Right ventricle myocardium superior (tissue), 1 donor: ENCODE results near the gene GSTO1. TPM values are rescaled to one million over a fixed set of nuclear protein-coding genes. Genes with fewer than 3 reads are reported as not detected.
"Not testable (repeated sequence)": the region's sequence is repeated elsewhere in the genome, so short reads cannot be mapped to it uniquely, and the experiment has no call there.

Experiments used
- ATAC-seq: fragments of 200-7000 bp; cut with Tn5 transposase; one replicate; pipeline ENCODE4 v1.9.1; 2020; ENCODE audit warnings: mild to moderate bottlenecking; ENCODE audit not compliant: poor library complexity
- DNase-seq: peaks from one replicate; pipeline ENCODE4 v3.0.0-alpha.2; 2020
- intact Hi-C: fragments of 100-400 bp; cut with DNase I; formaldehyde crosslinking; loops from one replicate; pipeline ENCODE4 v1.11.2; 2022
- long read RNA-seq: library from polyadenylated mRNA; unstranded; transcript quantifications from one replicate; pipeline ENCODE4 v2.0.0, GENCODE V29; 2021
- total RNA-seq: library from RNA; stranded (reverse); fragmentation: NEBNext Ultra II Directional; extraction: Animal tissue kit (Norgen Biotek cat#: 25700); gene quantifications from one replicate; pipeline ENCODE4 v1.2.1, GENCODE V29; 2021
- donor health status: DM: no; HTN: yes; CAD: no; lungs with severe emphysema.

The GSTO1 gene
- 173 TPM for total RNA-seq
- long read RNA-seq, transcript GSTO1-202 (6 exons, 972 nt), result major isoform, 88 of 107 reads
- long read RNA-seq, transcript GSTO1-204 (5 exons, 829 nt), result minor isoform, 11 of 107 reads
- long read RNA-seq, partial matches to known transcripts, result 3 of 107 reads
- long read RNA-seq, other reads (novel, unspliced or antisense), result 5 of 107 reads

GRCh38 chr10:104254493-104255310 lies at the start of gene GSTO1:
TSS of gene GSTO1 (plus strand) at chr10:104254892. CDS start at chr10:104254929, 37 bp downstream.
- intact Hi-C loops, result no loop called here
- ATAC-seq (peak; percentile 93), DNase-seq (peak; percentile 92)

- intact Hi-C loops, result loop anchor here (5.0 kb wide), 2 partner anchors 161 to 321 kb away; no protein-coding TSS in a partner anchor
- ATAC-seq (no peak), DNase-seq (no peak)
Observed at GRCh38 chr10:104208730-104209129, 46.0 kb upstream of the GSTO1 start.

GRCh38 chr10:104209575-104210198 lies 45.0 kb upstream of the GSTO1 start:
- no peak for DNase-seq
- peak; percentile 64 for ATAC-seq
- intact Hi-C loops, result loop anchor here (5.0 kb wide), 2 partner anchors 162 to 322 kb away; no protein-coding TSS in a partner anchor

GRCh38 chr10:104216631-104217030 lies 38.1 kb upstream of the GSTO1 start:
- no peak for DNase-seq
- no peak for ATAC-seq
- intact Hi-C loops, result no loop called here

- intact Hi-C loops, result no loop called here
- no peak for DNase-seq
- ATAC-seq, result no peak
Observed at GRCh38 chr10:104218751-104219150, 35.9 kb upstream of the GSTO1 start.

DNA sequence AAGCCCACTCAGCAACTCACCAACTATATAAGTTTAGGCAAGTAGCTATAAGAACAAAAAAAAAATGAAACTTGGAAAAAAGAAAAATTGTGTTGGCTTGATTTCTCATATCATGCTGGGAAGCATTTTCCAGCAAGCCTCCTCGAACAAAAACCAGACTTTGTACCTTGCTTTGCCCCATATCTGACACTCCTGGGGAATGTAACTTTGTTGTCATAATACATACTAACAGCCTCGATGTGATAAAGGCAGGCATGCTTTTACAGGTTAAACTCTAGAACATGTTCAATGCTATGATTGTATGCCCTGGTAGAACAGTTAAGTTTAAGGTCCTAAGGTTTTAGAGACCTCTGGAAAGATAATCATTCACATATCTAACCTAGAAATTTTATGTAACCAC lies 34.2 kb upstream of the GSTO1 start:
- intact Hi-C loops, result no loop called here
- ATAC-seq, result no peak

GRCh38 chr10:104223304-104223703 lies 31.4 kb upstream of the GSTO1 start:
- intact Hi-C loops, result no loop called here
- DNase-seq, result no peak
- no peak for ATAC-seq

More for the DNA sequence above, 34.2 kb upstream of the GSTO1 start:
- no peak for DNase-seq

DNA sequence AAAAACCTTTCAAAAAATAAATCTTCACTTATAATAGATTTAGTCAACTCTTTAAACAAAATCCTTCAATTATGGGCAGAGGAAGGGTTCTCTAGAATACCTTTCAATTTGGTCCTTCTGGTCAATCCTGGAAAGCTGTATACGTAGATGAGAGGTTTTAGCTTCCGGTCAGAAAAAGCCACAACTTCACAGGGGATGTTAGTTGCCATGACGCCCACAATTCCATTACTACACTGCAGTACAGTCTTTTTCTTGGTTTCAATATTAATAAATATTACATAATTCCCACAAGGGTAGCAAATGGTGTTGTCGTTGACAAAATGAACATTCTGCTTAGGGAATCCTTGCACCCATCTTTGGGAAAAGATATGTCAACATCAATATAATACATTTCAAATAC lies 24.2 kb upstream of the GSTO1 start:
- intact Hi-C loops, result no loop called here
- DNase-seq (no peak), ATAC-seq (no peak)

GRCh38 chr10:104231784-104232612 lies 22.7 kb upstream of the GSTO1 start, which contains the start of gene CFAP43:
TSS of gene CFAP43 (minus strand) at chr10:104232364. CDS start at chr10:104232246, 118 bp downstream.
- intact Hi-C loops, result no loop called here
- DNase-seq, result peak; percentile 99
- peak; percentile 100 for ATAC-seq

DNA sequence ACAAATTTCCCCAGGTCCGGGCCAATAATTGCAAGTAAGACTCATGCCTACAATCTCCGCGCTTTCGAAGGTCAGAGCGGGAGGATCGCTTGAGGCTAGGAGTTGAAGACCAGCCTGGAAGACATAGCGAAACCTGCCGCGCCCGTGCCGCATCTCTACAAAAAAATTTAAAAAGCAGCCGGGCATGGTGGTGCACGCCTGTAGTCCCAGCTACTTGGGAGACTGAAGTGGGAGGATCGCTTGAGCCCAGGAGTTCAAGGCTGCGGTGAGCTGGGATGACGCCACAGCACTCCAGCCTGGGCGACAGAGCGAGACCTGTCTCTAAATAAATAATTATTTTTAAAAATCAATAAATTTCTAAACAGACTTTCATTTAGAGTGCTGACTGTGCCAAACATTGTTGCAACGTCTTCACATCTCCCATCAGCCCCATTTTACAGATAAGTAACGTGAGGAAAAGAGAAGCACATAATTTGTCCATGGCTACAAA lies 22.0 kb upstream of the GSTO1 start:
- intact Hi-C loops, result no loop called here
- ATAC-seq (peak; percentile 39), DNase-seq (no peak)

DNA sequence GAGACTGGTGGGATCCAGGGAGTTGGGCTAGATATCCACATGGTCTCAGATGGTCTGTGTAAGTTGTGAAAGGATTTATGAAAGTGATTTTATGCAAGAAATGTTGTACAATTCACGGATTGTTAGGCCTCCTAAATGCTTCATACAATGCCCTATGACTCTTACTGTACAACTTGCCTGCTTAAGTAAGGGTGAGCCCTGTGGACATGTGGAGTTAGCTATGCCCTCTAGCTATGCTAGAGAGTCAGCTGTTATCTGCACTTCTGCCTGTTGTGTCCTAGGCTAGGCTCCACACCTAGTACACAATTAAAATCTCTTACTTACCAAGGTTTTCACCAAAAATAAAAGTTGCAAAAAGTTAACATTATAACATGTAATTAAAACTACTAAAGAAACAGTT lies 20.9 kb upstream of the GSTO1 start:
- intact Hi-C loops, result no loop called here
- no peak for DNase-seq
- ATAC-seq, result no peak

DNA sequence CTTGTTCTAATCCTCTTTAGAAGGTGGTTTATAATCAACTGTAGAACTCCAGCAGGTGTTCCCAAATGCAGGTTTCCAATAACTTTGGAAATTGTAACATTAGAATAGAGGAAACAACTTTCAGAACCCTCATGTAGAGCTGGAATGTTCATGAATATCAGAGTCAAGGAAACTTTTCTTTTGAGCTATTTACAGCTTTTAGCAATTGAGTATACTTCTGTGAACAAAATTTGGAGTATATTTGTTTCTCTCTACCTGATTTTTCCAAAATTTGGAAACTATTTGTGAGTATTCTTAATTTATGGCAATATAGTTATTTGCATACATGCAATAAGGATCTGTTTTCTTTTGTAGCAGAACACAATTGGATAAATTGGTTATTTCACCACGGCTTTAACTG lies 19.8 kb upstream of the GSTO1 start:
- intact Hi-C loops, result no loop called here
- ATAC-seq, result no peak
- DNase-seq, result no peak

- DNase-seq (no peak), ATAC-seq (no peak)
- intact Hi-C loops, result no loop called here
Observed at GRCh38 chr10:104235801-104236200, 18.9 kb upstream of the GSTO1 start.

DNA sequence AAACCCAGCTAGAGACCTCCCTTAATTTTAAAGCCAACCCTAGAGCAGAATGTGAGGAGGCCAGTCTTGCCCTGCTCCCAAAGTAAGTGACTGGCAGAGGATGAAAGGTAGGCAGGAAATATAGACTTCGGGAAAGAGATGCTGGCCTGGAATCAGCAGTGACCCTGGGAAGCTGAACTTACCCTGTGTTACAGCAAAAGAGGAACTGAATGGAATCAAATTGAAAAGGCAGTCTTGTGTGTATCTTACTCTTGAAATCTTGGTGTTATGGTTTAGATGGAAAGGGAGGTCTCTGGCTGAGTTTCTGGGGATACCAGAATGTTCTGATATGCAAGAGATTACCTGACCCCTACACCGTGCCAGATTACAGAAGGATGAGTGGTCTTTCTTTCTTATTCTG lies 14.6 kb upstream of the GSTO1 start:
- intact Hi-C loops, result no loop called here
- DNase-seq (no peak), ATAC-seq (no peak)

GRCh38 chr10:104242545-104242944 lies 12.1 kb upstream of the GSTO1 start:
- intact Hi-C loops, result no loop called here
- DNase-seq (no peak), ATAC-seq (no peak)

DNA sequence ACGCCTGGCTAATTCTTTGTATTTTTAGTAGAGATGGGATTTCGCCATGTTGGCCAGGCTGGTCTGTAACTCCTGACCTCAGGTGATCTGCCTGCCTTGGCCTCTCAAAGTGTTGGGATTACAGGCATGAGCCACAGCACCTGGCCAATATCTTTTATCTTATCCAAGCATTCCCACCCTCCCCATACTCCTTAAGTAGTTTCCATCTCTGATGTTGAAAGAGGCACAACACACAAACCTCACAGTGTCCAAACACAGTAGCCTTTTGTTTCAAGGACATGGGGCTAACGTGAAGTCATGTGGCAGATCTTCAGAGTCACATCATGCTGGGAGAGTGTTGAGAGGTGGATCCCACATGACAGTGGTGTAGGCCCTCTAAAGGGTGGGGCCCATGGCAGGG lies 11.7 kb upstream of the GSTO1 start:
- DNase-seq, ATAC-seq, intact Hi-C loops: not testable (repeated sequence)

DNA sequence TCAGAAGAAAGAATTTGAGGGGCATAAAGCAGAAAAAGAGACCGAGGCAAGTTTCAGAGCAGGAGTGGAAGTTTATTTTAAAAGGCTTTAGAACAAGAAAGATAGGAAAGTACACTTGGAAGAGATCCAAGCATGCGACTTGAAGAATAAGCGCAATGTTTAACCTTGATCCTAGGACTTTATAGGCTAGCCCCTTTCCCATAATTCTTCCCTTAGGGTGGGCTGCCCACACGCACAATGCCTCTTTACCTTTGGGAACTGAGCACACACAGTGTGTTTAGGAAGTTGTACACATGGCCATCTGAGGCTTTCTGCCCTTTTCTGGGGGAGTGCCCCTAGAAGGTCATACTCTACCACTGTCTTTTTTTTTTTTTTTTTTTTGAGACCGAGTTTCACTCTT lies 11.2 kb upstream of the GSTO1 start:
- DNase-seq, result no peak
- intact Hi-C loops, result no loop called here
- no peak for ATAC-seq

DNA sequence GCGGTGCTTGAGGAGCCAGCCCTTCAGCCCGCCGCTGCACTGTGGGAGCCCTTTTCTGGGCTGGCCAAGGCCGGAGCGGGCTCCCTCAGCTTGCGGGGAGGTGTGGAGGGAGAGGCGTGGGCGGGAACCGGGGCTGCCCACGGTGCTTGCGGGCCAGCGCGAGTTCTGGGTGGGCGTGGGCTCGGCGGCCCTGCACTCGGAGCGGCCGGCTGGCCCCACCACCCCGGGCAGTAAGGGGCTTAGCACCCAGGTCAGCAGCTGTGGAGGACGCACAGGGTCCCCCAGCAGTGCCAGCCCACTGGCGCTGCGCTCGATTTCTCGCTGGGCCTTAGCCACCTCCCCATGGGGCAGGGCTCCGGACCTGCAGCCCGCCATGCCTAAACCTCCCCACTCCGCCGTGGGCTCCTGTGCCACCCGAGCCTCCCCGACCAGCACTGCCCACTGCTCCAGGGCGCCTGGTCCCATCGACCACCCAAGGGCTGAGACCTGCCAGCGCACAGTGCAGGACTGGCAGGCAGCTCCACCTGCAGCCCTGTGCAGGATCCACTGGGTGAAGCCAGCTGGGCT lies 9.5 kb upstream of the GSTO1 start:
- intact Hi-C loops, result no loop called here
- DNase-seq (no peak), ATAC-seq (no peak)
